Thoracic aorta (tissue), 2 donors: ENCODE results near the gene KRT83. TPM values are rescaled to one million over a fixed set of nuclear protein-coding genes. Genes with fewer than 3 reads are reported as not detected.
"Not testable (repeated sequence)": the region's sequence is repeated elsewhere in the genome, so short reads cannot be mapped to it uniquely, and the experiment has no call there.

Experiments used
- ATAC-seq: fragments of 150-250 bp; one replicate; pipeline ENCODE4 v1.8.0; 2017; ENCODE audit warnings: low read depth; ENCODE audit not compliant: insufficient number of reproducible peaks, low FRiP score
- DNase-seq: peaks from one replicate; pipeline ENCODE4 v3.0.0-alpha.2; 2020; ENCODE audit warnings: low spot score
- H3K27ac ChIP-seq, 2 donors: fragments of 200-600 bp; sonication (generic); 1 replicate in 1 of 2; 2 replicates in 1 of 2; pipeline ENCODE4 v1.5.1; 2016; ENCODE audit warnings: mild to moderate bottlenecking in 2 of 2, moderate library complexity in 2 of 2
- H3K27me3 ChIP-seq: fragments of 200-600 bp; sonication (generic); replicated peaks from 2 replicates; pipeline ENCODE4 v1.6.0; 2016; ENCODE audit warnings: mild to moderate bottlenecking; ENCODE audit not compliant: insufficient read depth
- H3K36me3 ChIP-seq: fragments of 200-600 bp; sonication (generic); one replicate; pipeline ENCODE4 v1.5.1; 2016
- H3K4me1 ChIP-seq, 2 donors: fragments of 200-600 bp; sonication (generic); 1 replicate in 1 of 2; 2 replicates in 1 of 2; pipeline versions ENCODE4 v1.5.1 to v1.6.0; 2016; ENCODE audit warnings: low read depth in 2 of 2, mild to moderate bottlenecking in 1 of 2; ENCODE audit not compliant: control insufficient read depth in 1 of 2
- H3K4me3 ChIP-seq: fragments of 200-600 bp; sonication (generic); 2 replicates; pipeline ENCODE4 v1.5.1; 2016; ENCODE audit warnings: mild to moderate bottlenecking
- H3K9me3 ChIP-seq: fragments of 200-600 bp; sonication (generic); 2 replicates; pipeline ENCODE4 v1.5.1; 2016
- total RNA-seq, 2 donors: library from RNA; depleted of rRNA; stranded (reverse); fragments of >200 nt; gene quantifications; one replicate each; pipeline versions ENCODE4 v1.1.0 to v1.2.3, GENCODE V29; 2016
- TF ChIP-seq, protein P1 (sequence below): fragments of 200-600 bp; sonication (generic); IDR thresholded peaks from one replicate; pipeline ENCODE4 v1.5.1; 2019; ENCODE audit warnings: antibody characterized with exemption

Gene KRT83
- total RNA-seq, 2 donors from 2014 or later: not detected

DNA sequence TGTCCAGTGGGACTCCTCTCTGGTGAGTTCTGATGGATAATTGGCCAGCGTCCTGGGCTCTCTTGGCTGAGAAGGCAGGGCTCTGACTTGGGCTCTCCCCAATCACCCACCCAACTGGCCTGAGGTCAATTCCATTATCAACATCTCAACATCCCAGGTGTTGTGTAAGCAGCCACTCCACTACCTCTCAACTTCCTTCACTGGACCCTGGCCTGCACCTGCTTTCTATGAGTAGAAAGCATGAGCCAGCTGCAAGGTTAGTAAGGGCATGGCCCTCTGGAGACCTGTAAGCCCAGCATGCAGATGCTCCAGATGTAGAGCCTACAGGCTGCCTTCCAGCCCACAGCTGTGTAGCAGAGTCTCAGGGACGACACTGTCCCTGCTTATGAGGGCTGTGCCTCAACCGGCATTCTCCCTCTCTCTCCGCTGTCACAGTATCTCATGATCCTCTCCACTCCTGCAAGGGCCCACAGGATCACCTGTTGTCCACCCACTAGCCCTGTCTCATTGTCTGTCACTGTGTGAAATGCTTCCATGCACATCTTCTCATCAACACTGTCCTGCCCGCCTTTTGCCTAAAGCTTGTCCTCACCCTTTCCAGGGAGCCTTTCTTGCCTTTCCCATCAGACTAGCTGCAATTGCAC, 24.5 kb downstream of the KRT83 start:
- Histone ChIP-seq H3K4me3 (no peak overlapping the region), H3K27ac (no peak overlapping the region)
- no peak for DNase-seq

DNA sequence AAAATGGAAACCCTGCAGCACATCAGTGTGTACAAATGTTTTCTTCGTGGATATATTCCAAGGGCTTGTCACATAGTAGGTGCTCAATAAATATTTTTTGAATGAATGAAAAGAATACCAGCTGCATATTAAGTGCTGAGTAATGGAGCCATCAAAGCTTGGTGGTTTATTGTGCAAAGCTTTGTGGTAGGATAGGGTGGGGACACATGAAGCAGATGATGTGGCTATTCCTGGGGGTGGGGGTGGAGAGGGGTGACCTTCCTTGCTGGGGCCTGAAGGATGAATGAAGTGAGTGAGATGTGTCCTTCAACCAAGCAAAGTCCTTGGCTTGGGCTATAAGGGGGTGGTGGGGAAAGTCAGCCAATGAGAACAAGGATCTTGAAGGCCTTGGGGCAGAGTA, 25.5 kb downstream of the KRT83 start:
- Histone ChIP-seq H3K4me1 (no peaks in the 10 kb centered on the region), H3K36me3 (no peaks in the 10 kb centered on the region), H3K27me3 (no peaks in the 10 kb centered on the region), H3K9me3 (no peaks in the 10 kb centered on the region), H3K4me3 (no peak overlapping the region), H3K27ac (no peak overlapping the region)
- TF ChIP-seq, protein P1, sequence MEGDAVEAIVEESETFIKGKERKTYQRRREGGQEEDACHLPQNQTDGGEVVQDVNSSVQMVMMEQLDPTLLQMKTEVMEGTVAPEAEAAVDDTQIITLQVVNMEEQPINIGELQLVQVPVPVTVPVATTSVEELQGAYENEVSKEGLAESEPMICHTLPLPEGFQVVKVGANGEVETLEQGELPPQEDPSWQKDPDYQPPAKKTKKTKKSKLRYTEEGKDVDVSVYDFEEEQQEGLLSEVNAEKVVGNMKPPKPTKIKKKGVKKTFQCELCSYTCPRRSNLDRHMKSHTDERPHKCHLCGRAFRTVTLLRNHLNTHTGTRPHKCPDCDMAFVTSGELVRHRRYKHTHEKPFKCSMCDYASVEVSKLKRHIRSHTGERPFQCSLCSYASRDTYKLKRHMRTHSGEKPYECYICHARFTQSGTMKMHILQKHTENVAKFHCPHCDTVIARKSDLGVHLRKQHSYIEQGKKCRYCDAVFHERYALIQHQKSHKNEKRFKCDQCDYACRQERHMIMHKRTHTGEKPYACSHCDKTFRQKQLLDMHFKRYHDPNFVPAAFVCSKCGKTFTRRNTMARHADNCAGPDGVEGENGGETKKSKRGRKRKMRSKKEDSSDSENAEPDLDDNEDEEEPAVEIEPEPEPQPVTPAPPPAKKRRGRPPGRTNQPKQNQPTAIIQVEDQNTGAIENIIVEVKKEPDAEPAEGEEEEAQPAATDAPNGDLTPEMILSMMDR: no peak
- no peak for ATAC-seq
- no peak for DNase-seq

More for the DNA sequence above, 24.5 kb downstream of the KRT83 start:
- TF ChIP-seq, protein P1: no peak
- H3K9me3 ChIP-seq: no peaks in the 10 kb centered on the region
- no peak for ATAC-seq
- no peaks in the 10 kb centered on the region for H3K4me1 ChIP-seq
- H3K27me3 ChIP-seq: no peaks in the 10 kb centered on the region
- no peaks in the 10 kb centered on the region for H3K36me3 ChIP-seq

DNA sequence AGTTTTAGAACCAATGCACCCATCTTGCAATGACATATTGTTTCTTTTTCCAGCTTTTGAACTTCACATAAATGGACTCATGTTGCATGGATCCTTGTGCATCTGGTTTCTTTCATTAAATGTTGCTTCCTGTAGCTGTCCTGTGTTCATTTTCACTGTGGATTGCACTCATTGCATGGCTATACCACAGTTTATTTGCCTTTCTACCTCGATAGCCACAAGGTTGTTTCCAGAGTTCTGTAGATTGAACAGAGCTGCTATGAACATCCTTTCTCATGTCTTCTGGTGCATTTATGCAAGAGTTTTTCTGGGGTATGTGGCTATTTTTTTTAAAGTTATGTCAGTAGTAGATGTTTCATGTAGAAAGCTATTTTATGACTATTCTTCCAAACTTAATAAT, 26.4 kb downstream of the KRT83 start:
- no peaks in the 10 kb centered on the region for H3K4me1 ChIP-seq
- no peak overlapping the region for H3K27ac ChIP-seq
- no peaks in the 10 kb centered on the region for H3K9me3 ChIP-seq
- H3K36me3 ChIP-seq: no peaks in the 10 kb centered on the region
- DNase-seq (no peak), ATAC-seq (no peak)
- H3K4me3 ChIP-seq: no peak overlapping the region
- TF ChIP-seq, protein P1: no peak
- no peaks in the 10 kb centered on the region for H3K27me3 ChIP-seq

DNA sequence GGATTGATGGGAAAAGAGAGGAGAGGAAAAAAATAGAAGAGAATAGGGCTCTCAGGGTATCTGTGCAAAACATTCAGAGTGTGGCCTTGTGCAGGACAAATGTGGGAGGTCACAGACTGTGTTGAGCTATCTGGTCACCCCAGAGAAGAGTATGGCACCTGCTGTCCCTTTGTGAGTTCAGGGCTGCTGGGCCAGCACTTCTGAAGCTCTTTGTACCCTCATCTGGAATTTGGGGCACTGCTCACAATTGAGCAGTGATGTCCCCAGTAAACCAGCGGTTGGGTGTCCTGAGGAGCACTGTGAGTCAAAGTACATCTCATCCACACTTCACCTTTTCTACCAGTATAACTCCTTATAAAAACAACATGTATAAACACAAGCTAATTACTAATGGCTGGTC, 27.3 kb downstream of the KRT83 start:
- TF ChIP-seq, protein P1: no peak
- DNase-seq (no peak), ATAC-seq (no peak)
- Histone ChIP-seq H3K27ac (no peak overlapping the region), H3K9me3 (no peaks in the 10 kb centered on the region), H3K36me3 (no peaks in the 10 kb centered on the region), H3K4me3 (no peak overlapping the region), H3K4me1 (no peaks in the 10 kb centered on the region), H3K27me3 (no peaks in the 10 kb centered on the region)

DNA sequence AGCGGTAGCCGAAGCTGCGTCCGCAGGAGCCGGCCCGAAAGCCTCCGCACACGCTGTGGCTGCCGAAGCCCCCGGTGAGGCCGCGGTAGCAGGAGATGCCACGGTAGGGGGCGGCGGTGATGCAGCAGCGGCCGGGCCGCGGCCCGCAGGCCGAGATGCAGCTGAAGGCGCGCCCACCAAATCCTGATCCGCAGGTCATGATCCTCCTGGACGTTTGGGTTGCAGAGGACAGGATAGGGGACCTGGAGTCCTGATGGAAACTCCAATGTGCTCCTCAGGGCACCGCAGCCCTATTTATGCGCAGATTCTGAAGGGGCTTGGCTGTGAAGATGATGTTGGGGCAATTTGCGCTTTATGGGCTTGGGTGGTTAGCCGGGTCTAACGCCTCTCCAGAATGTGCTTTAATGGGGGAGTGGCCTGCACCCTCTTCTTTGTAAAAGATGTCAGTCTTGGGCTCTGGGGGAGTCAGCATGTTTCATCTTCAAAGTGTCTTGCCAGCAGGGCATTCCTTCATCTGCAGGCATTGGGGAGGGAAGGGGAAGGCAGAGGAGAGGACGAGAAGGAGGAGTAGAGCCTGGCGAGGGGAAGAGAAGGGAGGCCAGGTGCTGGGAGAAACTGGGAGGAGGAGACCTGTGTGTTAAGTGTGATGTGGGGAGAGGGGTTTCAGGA, 29.8 kb downstream of the KRT83 start, which contains the start of gene KRT81:
KRT81 (minus strand) TSS at position 268 of the 669 bp plus-strand sequence; CDS start at position 199, 69 bp downstream.
- no peaks in the 10 kb centered on the region for H3K9me3 ChIP-seq
- no peaks in the 10 kb centered on the region for H3K27me3 ChIP-seq
- DNase-seq (no peak), ATAC-seq (no peak)
- TF ChIP-seq, protein P1: no peak
- no peak within 1 kb of the TSS for H3K4me3 ChIP-seq
- H3K36me3 ChIP-seq: no peaks in the 10 kb centered on the region
- no peak within 1 kb of the TSS for H3K27ac ChIP-seq
- H3K4me1 ChIP-seq: no peaks in the 10 kb centered on the region

DNA sequence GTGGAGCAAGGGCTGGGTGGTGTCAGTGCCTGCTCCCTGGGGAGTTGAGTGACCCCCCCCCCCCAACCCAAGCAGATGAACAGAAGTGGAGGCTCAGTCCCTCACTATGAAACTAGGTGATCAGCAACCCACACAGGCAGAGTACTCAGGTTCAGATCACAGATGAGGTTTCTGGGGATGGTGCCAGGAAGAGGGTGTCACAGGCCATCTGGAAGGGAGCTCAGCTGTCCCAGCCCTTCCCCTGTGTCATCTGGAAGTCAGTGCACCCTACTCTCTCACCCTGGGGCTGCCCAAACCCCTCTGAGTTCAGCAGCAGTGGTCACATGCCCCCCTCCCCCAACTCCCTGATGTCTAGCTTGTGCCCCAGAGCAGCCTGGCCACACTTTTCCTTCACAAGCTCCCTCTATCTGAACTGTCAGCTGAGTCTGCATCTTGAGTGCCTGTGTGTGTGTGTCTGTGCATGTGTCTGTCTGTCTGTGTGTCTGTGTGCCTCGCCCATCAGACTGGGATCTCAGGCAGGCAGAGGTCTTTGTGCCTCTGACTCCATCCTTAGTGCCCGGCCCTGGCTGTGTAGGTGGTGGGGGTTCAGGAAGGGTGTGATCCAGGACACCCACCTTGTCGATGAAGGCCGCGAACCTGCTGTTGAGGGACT, 30.6 kb downstream of the KRT83 start:
- not testable (repeated sequence) for H3K27ac ChIP-seq, H3K9me3 ChIP-seq, H3K4me3 ChIP-seq, H3K4me1 ChIP-seq, H3K36me3 ChIP-seq, ATAC-seq, H3K27me3 ChIP-seq, DNase-seq

DNA sequence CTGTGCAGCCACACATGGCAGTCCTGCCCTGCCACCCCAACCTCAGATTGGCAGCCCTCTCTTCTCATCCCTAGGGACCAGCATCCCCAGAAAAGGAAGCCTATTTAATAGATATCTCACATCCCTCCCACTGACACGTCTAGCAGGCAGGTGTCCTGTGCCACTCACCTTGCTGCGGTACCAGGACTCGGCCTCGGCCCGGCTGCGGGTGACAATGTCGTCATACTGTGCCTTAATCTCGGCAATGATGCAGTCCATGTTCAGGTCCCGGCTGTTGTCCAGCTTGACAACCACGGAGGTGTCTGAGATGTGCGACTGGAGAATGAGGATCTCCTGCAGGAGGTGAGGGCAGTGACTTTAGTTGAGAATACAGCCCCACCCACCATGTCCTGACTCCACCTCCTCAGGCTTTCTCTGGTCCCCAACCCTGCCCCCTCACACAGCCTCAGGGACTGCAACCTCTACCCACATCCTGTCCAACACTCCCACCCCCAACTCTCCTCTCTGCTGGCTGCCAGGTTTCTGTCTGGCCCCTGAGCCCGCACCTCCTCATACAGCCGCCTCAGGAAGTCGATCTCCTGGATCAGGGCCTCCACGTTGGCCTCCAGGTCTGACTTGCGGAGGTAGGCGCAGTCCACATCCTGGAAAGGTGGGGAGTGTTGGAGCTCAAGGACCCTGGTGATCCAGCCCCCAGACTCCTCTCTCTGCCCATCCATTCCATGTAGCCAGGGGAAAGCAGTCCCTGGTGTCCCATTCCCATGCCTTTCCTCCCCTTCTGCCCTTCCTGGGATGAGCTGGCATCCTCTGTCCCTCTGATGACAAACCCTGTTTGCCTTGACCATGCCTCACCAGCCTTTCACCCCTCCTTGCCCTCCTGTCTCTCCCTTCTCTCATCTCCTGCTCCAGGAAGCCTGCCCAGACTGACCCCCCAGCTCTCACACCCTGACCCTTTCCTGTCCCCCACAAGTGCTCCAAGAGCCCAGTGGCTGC, 33.1 kb downstream of the KRT83 start:
- not testable (repeated sequence) for H3K4me1 ChIP-seq, ATAC-seq, H3K27me3 ChIP-seq, DNase-seq, H3K27ac ChIP-seq, H3K9me3 ChIP-seq, H3K36me3 ChIP-seq, H3K4me3 ChIP-seq
